Chondrocyte (in vitro differentiated cells): Measurements from ENCODE around the gene SLC52A3. TPM values are rescaled to one million over a fixed set of nuclear protein-coding genes. Genes with fewer than 3 reads are reported as not detected.

Experiments
- DNase-seq: peaks from one replicate; pipeline ENCODE4 v3.0.0; 2021; ENCODE audit warnings: mixed read lengths, low spot score
- H3K27ac Mint-ChIP-seq: one replicate; pipeline ENCODE4 v1.8.0; 2021; ENCODE audit warnings: mild to moderate bottlenecking, moderate library complexity, mixed read lengths; ENCODE audit not compliant: unreplicated experiment
- H3K27me3 Mint-ChIP-seq: 2 replicates; pipeline ENCODE4 v1.8.0; 2021; ENCODE audit warnings: low read depth, mixed read lengths
- H3K36me3 Mint-ChIP-seq: 2 replicates; pipeline ENCODE4 v1.8.0; 2021; ENCODE audit warnings: low read depth, mixed read lengths
- H3K4me1 Mint-ChIP-seq: 2 replicates; pipeline ENCODE4 v1.8.0; 2021; ENCODE audit warnings: low read depth, mild to moderate bottlenecking, mixed read lengths
- H3K4me3 Mint-ChIP-seq: one replicate; pipeline ENCODE4 v1.8.0; 2021; ENCODE audit warnings: mild to moderate bottlenecking, moderate library complexity, mixed read lengths; ENCODE audit not compliant: unreplicated experiment
- H3K9me3 Mint-ChIP-seq: 2 replicates; pipeline ENCODE4 v1.8.0; 2021; ENCODE audit warnings: low read depth, mixed read lengths
- total RNA-seq: library from RNA; stranded (reverse); gene quantifications from 3 replicates; pipeline ENCODE4 v1.2.1, GENCODE V29; 2021
- TF ChIP-seq, protein P1 (sequence below): fragments of 200-600 bp; sonication (generic); IDR thresholded peaks from 2 replicates; pipeline ENCODE4 v1.5.0; 2021; ENCODE audit warnings: antibody characterized with exemption, mild to moderate bottlenecking, moderate library complexity

The SLC52A3 gene
- total RNA-seq, 1 donor from 2014 or later = not detected

DNA sequence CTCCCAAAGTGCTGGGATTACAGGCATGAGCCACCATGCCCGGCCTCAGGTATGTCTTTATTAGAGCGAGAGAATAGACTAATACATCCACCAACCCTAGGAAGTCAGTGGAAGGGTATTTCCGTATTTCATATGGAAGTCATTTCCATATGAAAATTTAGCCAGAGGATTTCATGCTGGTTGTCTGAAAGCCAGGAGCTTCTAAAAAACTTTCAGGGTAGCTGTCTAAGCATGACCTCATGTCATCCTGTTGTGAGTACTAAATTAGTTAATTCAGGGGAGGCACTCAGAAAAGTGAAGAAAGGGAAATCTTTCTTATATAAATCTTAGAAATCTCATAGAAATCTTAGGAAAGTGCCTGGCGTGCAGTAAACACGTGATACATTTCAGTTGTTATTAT is 16.5 kb downstream of the SLC52A3 start:
- Mint-ChIP-seq H3K36me3 (no peaks in the 10 kb centered on the region), H3K4me3 (no peak overlapping the region), H3K27me3 (peaks cover 20% of the 10 kb centered on the region), H3K9me3 (no peaks in the 10 kb centered on the region), H3K4me1 (no peaks in the 10 kb centered on the region), H3K27ac (no peak overlapping the region)
- TF ChIP-seq, protein P1, sequence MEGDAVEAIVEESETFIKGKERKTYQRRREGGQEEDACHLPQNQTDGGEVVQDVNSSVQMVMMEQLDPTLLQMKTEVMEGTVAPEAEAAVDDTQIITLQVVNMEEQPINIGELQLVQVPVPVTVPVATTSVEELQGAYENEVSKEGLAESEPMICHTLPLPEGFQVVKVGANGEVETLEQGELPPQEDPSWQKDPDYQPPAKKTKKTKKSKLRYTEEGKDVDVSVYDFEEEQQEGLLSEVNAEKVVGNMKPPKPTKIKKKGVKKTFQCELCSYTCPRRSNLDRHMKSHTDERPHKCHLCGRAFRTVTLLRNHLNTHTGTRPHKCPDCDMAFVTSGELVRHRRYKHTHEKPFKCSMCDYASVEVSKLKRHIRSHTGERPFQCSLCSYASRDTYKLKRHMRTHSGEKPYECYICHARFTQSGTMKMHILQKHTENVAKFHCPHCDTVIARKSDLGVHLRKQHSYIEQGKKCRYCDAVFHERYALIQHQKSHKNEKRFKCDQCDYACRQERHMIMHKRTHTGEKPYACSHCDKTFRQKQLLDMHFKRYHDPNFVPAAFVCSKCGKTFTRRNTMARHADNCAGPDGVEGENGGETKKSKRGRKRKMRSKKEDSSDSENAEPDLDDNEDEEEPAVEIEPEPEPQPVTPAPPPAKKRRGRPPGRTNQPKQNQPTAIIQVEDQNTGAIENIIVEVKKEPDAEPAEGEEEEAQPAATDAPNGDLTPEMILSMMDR = no peak
- no peak for DNase-seq

DNA sequence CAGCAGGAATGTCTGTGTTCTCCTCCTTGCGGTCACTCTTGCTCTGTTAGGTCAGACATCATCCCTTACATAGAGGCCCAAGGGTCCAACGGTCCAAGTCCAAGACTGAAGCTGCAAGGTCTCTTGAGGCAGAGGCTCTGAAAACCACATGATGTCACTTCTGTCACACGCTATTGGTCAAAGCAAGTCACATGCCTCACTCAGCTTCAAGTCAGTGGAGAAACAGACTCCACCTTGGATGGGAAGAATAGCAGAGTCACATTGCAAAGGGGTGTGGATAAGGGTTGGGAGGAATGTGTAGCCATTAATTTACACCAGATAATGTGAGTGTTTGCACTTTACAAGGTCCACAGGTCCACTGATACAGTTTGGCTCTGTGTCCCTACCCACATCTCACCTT is 17.5 kb downstream of the SLC52A3 start:
- TF ChIP-seq, protein P1 = no peak
- Mint-ChIP-seq H3K36me3 (no peaks in the 10 kb centered on the region), H3K4me1 (no peaks in the 10 kb centered on the region), H3K9me3 (peaks cover 2% of the 10 kb centered on the region), H3K4me3 (no peak overlapping the region), H3K27me3 (peaks cover 15% of the 10 kb centered on the region), H3K27ac (no peak overlapping the region)
- no peak for DNase-seq

DNA sequence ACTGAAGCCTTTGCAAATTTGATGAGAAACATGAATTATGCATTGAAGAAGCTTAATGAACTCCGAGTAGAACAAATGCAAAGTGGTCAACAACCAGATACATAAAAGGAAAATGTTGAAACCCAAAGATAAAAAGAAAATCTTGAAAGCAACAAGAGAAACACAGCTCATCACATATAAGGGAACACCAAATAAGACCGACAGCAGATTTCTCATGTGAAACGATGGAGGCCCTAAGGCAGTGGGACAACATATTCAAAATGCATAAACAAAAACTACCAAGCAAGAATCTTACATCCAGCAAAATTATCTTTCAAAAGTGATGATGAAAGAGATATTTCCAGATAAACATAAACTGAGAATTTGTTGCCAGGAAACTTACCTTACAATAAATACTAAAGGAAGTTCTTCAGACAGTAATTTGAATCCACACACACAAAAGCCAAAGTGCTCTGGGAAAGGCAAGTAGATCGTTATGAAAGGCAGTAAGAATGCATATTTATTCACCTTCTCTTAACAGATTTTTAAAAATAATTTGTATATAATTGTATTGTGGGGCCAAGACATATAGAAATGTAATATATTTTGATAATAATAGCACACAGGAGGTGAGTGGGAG is 22.5 kb downstream of the SLC52A3 start:
- TF ChIP-seq, protein P1 = no peak
- Mint-ChIP-seq H3K27me3 (peaks cover 14% of the 10 kb centered on the region), H3K27ac (no peak overlapping the region), H3K4me1 (no peaks in the 10 kb centered on the region), H3K9me3 (peaks cover 15% of the 10 kb centered on the region), H3K4me3 (no peak overlapping the region), H3K36me3 (peaks cover 4% of the 10 kb centered on the region)
- no peak for DNase-seq

DNA sequence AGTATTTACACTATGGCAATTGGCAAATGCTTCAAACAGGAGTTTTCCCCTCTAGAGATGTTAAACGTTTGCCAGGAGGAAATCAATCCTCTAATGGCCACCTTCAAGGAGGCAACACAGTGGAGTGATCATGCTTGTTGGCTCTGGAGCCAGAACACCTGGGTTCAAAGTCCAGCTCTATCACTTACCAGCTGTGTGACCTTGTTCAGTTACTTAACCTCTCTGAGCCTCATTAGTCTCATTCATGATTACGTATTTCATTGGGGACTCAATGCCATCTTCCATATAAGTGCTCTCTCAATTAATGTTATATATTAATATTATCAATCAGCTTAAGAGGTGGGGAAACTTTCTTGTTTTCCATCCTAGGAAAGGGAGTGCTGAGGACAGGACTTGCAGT is 26.1 kb downstream of the SLC52A3 start:
- Mint-ChIP-seq H3K27me3 (peaks cover 15% of the 10 kb centered on the region), H3K27ac (no peak overlapping the region), H3K36me3 (peaks cover 4% of the 10 kb centered on the region), H3K4me1 (no peaks in the 10 kb centered on the region), H3K9me3 (peaks cover 15% of the 10 kb centered on the region), H3K4me3 (no peak overlapping the region)
- TF ChIP-seq, protein P1 = no peak
- DNase-seq = no peak

DNA sequence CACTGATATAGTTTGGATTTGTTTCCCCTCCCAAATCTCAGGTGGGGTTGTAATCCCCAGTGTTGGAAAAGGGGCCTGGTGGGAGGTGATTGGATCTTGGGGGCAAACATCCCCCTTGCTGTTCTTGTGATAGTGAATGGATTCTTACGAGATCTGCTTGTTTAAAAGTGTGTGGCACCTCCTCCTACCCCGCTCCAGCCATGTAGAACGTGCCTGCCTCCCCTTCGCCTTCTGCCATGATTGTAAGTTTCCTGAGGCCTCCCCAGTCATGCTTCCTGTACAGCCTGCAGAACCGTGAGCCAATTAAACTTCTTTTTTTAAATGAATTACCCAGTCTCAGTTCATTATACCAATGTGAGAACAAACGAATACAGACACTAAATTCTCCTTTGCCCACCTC is 26.7 kb downstream of the SLC52A3 start:
- no peak overlapping the region for H3K27ac Mint-ChIP-seq

More for the DNA sequence above, 26.7 kb downstream of the SLC52A3 start:
- Mint-ChIP-seq H3K9me3 (peaks cover 15% of the 10 kb centered on the region), H3K4me3 (no peak overlapping the region), H3K4me1 (no peaks in the 10 kb centered on the region), H3K27me3 (peaks cover 15% of the 10 kb centered on the region), H3K36me3 (peaks cover 4% of the 10 kb centered on the region)
- DNase-seq = no peak
- TF ChIP-seq, protein P1 = no peak
